ENCODE data around the gene STT3B. TPM values are rescaled to one million over a fixed set of nuclear protein-coding genes. Genes with fewer than 3 reads are reported as not detected.

The STT3B gene
- total RNA-seq, 1 donor from 2014 or later = 66.1 TPM

DNA sequence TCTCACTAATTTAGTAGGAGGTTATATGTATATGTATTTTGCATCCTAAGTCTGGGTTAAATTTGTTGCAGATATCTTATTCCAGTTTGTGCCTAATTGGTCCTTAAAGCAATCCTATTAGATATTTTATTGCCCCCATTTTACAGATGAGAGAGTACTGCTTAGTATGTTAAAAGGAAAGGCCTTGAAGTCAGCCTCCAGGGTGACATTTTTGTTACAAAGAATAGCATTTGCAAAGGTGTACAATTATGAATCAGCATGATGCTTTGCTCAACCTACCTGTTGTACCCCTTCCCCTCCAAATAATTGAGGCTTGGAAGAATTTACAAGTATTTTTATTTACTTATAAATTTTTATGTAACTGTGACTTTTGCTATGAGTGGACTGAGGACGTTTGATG lies 14.0 kb downstream of the STT3B start:
- no peaks in the 10 kb centered on the region for H3K9me3 Mint-ChIP-seq
- ChIA-PET POLR2A (interaction anchor here (0.9 to 2.2 kb wide), 2 partner anchors 13 to 14 kb away, joined by 3 to 14 read pairs; partner anchors contain the start of gene STT3B), CTCF (no interaction called here)
- H3K27me3 Mint-ChIP-seq = no peaks in the 10 kb centered on the region
- TF ChIP-seq, protein P1, sequence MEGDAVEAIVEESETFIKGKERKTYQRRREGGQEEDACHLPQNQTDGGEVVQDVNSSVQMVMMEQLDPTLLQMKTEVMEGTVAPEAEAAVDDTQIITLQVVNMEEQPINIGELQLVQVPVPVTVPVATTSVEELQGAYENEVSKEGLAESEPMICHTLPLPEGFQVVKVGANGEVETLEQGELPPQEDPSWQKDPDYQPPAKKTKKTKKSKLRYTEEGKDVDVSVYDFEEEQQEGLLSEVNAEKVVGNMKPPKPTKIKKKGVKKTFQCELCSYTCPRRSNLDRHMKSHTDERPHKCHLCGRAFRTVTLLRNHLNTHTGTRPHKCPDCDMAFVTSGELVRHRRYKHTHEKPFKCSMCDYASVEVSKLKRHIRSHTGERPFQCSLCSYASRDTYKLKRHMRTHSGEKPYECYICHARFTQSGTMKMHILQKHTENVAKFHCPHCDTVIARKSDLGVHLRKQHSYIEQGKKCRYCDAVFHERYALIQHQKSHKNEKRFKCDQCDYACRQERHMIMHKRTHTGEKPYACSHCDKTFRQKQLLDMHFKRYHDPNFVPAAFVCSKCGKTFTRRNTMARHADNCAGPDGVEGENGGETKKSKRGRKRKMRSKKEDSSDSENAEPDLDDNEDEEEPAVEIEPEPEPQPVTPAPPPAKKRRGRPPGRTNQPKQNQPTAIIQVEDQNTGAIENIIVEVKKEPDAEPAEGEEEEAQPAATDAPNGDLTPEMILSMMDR (IDR thresholded peaks at IDR 0.05) = no peak
- intact Hi-C loops (cut with micrococcal nuclease) = no loop called here
- peaks cover 74% of the 10 kb centered on the region for H3K4me1 Mint-ChIP-seq
- H3K27ac Mint-ChIP-seq = no peak overlapping the region
- H3K36me3 Mint-ChIP-seq (ENCODE audit: low read depth) = peaks cover 9% of the 10 kb centered on the region
- no peak overlapping the region for H3K4me3 Mint-ChIP-seq
- no peak for ATAC-seq (ENCODE audit: low read depth)
- DNase-seq = no peak

DNA sequence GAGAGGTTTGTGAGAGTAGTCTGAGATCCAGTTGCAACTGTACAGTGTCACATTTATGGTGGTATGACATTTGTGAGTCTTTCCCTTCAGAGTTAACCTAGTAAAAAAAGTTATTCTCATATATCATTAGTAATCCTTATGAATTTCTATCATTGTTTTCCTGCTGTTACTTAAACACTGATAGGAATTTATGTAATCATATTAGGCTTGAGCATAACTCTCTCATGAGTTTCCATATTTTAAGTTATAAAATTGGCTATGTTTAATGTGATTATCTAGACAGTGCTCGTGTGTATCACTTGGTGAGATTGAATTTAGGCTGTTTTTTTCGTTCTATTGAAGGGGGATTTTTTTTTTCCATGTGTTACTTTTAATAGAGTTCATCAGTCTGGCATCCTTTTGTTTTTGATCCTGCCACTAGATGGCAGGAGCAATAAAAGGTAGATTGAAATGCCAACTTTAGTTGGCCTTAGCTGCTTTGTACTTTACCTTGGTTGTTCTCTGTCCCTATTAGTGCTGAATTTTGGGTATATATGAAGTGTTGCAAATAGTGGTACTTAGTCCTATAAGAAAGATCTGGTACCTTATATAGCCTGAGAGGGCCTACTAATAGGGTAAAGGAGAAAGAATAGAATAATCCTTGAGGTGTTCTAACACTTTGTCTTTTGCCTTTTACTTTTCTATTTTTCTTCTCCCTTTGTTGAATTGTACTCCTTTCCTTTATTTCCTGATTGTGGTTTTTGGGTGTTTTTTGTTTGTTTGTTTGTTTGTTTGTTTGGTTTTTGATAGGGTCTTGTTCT lies 17.9 kb downstream of the STT3B start:
- no peak overlapping the region for H3K4me3 Mint-ChIP-seq
- ATAC-seq (ENCODE audit: low read depth) (peak; percentile 49), DNase-seq (no peak)
- intact Hi-C loops (cut with micrococcal nuclease) = loop anchor here (1.0 to 10.0 kb wide), 4 partner anchors 16 to 594 kb away; no protein-coding TSS in a partner anchor
- TF ChIP-seq, protein P1 (IDR thresholded peaks at IDR 0.05) = no peak
- peaks cover 2% of the 10 kb centered on the region for H3K36me3 Mint-ChIP-seq (ENCODE audit: low read depth)
- H3K27ac Mint-ChIP-seq = peak overlapping the region; percentile 13
- no peaks in the 10 kb centered on the region for H3K9me3 Mint-ChIP-seq
- no peaks in the 10 kb centered on the region for H3K27me3 Mint-ChIP-seq
- ChIA-PET POLR2A (interaction anchor here (1.6 kb wide), 1 partner anchor 17 kb away, joined by 13 read pairs; the partner anchor contains the start of gene STT3B), CTCF (interaction anchor here (0.6 to 1.6 kb wide), 6 partner anchors 11 to 593 kb away, joined by 3 to 4 read pairs (median 4); no protein-coding TSS in a partner anchor)
- peaks cover 63% of the 10 kb centered on the region for H3K4me1 Mint-ChIP-seq

DNA sequence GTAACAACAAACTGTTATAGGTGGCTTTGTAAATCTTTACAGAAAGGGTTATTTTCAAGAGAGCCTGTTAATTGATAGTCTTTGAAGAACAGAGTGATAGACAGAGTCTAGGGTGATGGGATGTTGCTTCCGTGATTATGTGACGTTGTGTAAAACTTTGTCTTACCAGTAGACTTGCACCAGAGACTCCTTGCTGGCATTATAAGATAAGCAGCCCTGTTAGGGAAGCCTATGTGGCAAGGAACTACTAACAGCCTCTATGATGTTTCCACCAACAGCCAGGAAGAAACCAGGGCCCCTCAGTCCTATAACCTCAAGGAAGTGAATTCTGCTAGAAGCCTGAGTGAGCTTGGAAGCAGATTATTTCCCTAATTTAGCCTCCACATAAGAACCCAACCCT lies 18.9 kb downstream of the STT3B start:
- intact Hi-C loops (cut with micrococcal nuclease) = loop anchor here (2.0 to 10.0 kb wide), 2 partner anchors 15 to 163 kb away; no protein-coding TSS in a partner anchor
- Mint-ChIP-seq H3K4me3 (no peak overlapping the region), H3K27me3 (no peaks in the 10 kb centered on the region), H3K4me1 (peaks cover 63% of the 10 kb centered on the region), H3K36me3 (ENCODE audit: low read depth) (peaks cover 4% of the 10 kb centered on the region), H3K27ac (no peak overlapping the region), H3K9me3 (no peaks in the 10 kb centered on the region)
- ATAC-seq (ENCODE audit: low read depth) = no peak
- TF ChIP-seq, protein P1 (IDR thresholded peaks at IDR 0.05) = no peak
- ChIA-PET CTCF (interaction anchor here (0.5 kb wide), 1 partner anchor 1382 kb away, joined by 3 read pairs; no protein-coding TSS in a partner anchor), POLR2A (no interaction called here)
- DNase-seq = no peak

DNA sequence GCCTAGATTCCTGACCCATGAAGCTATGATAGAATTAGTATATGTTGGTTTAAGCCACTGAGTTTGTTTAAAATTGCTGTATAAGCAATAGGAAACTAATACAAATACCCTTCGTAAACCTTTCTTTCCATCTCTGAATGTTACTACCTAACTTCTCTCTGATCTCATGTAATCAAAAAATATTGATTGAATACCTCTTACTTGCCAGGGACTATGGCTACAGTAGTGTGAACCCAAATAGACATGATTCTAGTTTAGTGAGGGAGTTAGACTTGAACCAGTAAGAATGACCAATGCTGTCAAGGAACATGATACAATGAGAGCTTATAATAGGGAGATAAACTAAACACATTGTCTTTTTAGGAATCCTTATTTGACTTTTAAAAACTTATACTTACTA lies 19.4 kb downstream of the STT3B start:
- POLR2A ChIA-PET = no interaction called here
- TF ChIP-seq, protein P1 (IDR thresholded peaks at IDR 0.05) = no peak
- intact Hi-C loops (cut with micrococcal nuclease) = loop anchor here (10.0 kb wide), 1 partner anchor 163 kb away; no protein-coding TSS in a partner anchor
- Mint-ChIP-seq H3K4me1 (peaks cover 64% of the 10 kb centered on the region), H3K27ac (no peak overlapping the region), H3K36me3 (ENCODE audit: low read depth) (peaks cover 4% of the 10 kb centered on the region), H3K9me3 (peaks cover under 1% of the 10 kb centered on the region), H3K27me3 (no peaks in the 10 kb centered on the region), H3K4me3 (no peak overlapping the region)
- ATAC-seq (ENCODE audit: low read depth) = no peak
- CTCF ChIA-PET = interaction anchor here (0.5 kb wide), 1 partner anchor 1381 kb away, joined by 3 read pairs; no protein-coding TSS in a partner anchor
- DNase-seq = no peak

DNA sequence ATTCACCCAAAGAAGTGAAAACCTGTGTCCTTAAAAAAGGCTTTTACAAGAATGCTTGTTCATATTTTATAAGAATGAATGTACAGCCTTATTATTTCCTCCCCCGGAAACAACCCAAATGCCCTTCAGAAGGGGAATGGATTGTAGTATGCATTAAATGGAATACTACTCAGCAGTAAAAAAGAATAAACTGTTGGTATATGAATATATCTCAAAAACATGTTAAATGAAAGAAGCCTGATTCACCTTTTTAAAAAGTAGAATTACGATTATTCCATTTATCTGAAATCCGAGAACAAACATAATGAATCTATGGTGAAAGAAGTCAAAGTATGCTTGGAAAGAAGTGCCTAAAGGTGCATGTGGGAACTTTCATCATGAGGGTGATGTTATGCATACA lies 20.5 kb downstream of the STT3B start:
- POLR2A ChIA-PET = no interaction called here
- intact Hi-C loops (cut with micrococcal nuclease) = loop anchor here (10.0 kb wide), 1 partner anchor 162 kb away; no protein-coding TSS in a partner anchor
- TF ChIP-seq, protein P1 (IDR thresholded peaks at IDR 0.05) = no peak
- Mint-ChIP-seq H3K4me1 (peaks cover 58% of the 10 kb centered on the region), H3K27ac (no peak overlapping the region), H3K4me3 (no peak overlapping the region), H3K9me3 (peaks cover 4% of the 10 kb centered on the region), H3K27me3 (no peaks in the 10 kb centered on the region), H3K36me3 (ENCODE audit: low read depth) (peaks cover 2% of the 10 kb centered on the region)
- CTCF ChIA-PET = no interaction called here
- DNase-seq (no peak), ATAC-seq (ENCODE audit: low read depth) (no peak)

Measured in activated B cell treated with CpG ODN at 0.5 μM for 24 hours (primary cell).